Measurements from ENCODE around the gene DMRTB1.

DMRTB1 gene

DNA sequence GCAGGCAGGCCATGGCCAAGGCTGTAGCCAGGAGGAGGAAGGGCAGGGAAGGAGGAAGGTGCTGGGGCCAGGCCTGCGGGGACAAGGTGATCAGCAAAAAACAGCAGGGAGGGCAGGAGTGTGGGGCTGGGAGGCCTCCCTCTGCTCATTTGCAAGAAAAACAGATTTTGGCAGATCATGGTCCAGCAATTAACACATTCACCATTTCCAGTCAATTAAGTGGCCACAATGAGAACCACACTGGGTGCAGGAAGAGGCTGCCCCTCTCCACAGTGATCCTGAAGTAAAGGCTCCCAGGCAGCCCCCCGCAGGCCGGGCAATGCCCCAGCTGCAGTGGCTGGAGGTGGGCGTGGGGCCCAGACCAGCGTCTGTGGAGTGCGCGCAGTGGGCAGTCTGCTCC lies 54.6 kb downstream of the DMRTB1 start:
- TF ChIP-seq, protein P1, sequence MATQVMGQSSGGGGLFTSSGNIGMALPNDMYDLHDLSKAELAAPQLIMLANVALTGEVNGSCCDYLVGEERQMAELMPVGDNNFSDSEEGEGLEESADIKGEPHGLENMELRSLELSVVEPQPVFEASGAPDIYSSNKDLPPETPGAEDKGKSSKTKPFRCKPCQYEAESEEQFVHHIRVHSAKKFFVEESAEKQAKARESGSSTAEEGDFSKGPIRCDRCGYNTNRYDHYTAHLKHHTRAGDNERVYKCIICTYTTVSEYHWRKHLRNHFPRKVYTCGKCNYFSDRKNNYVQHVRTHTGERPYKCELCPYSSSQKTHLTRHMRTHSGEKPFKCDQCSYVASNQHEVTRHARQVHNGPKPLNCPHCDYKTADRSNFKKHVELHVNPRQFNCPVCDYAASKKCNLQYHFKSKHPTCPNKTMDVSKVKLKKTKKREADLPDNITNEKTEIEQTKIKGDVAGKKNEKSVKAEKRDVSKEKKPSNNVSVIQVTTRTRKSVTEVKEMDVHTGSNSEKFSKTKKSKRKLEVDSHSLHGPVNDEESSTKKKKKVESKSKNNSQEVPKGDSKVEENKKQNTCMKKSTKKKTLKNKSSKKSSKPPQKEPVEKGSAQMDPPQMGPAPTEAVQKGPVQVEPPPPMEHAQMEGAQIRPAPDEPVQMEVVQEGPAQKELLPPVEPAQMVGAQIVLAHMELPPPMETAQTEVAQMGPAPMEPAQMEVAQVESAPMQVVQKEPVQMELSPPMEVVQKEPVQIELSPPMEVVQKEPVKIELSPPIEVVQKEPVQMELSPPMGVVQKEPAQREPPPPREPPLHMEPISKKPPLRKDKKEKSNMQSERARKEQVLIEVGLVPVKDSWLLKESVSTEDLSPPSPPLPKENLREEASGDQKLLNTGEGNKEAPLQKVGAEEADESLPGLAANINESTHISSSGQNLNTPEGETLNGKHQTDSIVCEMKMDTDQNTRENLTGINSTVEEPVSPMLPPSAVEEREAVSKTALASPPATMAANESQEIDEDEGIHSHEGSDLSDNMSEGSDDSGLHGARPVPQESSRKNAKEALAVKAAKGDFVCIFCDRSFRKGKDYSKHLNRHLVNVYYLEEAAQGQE (IDR thresholded peaks at IDR 0.05; ENCODE audit: insufficient read depth in 1 of 2, low read depth in 2 of 2, low read length in 2 of 2) = no peak
- no peak for TF ChIP-seq TAF1 (IDR thresholded peaks at IDR 0.05; ENCODE audit: borderline replicate concordance, insufficient read depth, low read length)
- no peak for TF ChIP-seq FOXP2 (optimal IDR thresholded peaks at IDR 0.05; ENCODE audit: borderline replicate concordance, extremely low read depth, extremely low read length, insufficient read depth)
- no peak for TF ChIP-seq SIN3A (IDR thresholded peaks at IDR 0.05; ENCODE audit: borderline replicate concordance, insufficient read depth, low read length)
- TF ChIP-seq POLR2AphosphoS5 (IDR thresholded peaks at IDR 0.05; ENCODE audit: low read depth, low read length) = no peak

DNA sequence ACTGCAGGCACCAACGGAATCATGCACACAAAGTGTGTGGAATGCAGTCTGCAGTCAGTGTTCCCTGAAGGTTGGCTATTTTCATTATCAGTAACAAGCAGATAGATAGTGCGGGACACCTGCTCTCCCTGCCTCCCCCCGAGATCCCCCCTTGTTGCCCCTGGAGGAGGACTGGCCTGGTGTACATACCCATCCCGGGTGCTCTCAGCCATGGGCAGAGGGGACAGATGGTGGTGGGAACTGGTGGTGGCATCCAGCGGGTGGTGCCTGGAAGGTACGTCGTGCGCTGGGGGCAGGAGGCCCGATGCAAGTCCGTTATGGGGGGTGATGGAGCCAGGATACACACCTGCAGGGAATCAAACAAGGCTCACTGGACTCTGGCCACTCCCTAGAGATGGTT lies 55.2 kb downstream of the DMRTB1 start:
- no peak for TF ChIP-seq FOXP2 (optimal IDR thresholded peaks at IDR 0.05; ENCODE audit: borderline replicate concordance, extremely low read depth, extremely low read length, insufficient read depth)

DNA sequence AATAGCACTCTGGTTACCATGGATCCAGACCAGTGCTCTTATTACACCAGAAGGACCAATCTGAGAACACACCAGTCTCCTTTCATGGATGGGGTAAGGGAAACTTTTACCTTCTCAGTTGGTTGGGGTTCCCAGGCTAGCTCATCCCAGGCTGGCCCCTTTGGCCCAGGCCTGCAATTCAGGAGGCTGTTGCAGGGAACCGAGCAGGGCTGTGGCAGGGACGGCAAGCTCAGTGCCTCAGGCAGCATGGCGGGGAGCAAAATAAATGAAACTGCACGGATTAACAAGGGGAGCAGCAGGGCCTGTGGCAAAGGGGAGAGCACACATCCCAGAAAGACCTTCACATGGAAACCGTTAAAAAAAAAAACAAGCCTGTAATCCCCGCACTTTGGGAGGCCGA lies 57.0 kb downstream of the DMRTB1 start:
- no peak for TF ChIP-seq SIN3A (IDR thresholded peaks at IDR 0.05; ENCODE audit: borderline replicate concordance, insufficient read depth, low read length)
- TF ChIP-seq, protein P1 (IDR thresholded peaks at IDR 0.05; ENCODE audit: insufficient read depth in 1 of 2, low read depth in 2 of 2, low read length in 2 of 2) = no peak
- no peak for TF ChIP-seq POLR2AphosphoS5 (IDR thresholded peaks at IDR 0.05; ENCODE audit: low read depth, low read length)

All from PFSK-1 (cell line).